ENCODE results near the gene ZNF652.

- TF ChIP-seq, protein P1, sequence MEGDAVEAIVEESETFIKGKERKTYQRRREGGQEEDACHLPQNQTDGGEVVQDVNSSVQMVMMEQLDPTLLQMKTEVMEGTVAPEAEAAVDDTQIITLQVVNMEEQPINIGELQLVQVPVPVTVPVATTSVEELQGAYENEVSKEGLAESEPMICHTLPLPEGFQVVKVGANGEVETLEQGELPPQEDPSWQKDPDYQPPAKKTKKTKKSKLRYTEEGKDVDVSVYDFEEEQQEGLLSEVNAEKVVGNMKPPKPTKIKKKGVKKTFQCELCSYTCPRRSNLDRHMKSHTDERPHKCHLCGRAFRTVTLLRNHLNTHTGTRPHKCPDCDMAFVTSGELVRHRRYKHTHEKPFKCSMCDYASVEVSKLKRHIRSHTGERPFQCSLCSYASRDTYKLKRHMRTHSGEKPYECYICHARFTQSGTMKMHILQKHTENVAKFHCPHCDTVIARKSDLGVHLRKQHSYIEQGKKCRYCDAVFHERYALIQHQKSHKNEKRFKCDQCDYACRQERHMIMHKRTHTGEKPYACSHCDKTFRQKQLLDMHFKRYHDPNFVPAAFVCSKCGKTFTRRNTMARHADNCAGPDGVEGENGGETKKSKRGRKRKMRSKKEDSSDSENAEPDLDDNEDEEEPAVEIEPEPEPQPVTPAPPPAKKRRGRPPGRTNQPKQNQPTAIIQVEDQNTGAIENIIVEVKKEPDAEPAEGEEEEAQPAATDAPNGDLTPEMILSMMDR (IDR thresholded peaks at IDR 0.05; ENCODE audit: low read length), result no peak
- TF ChIP-seq EZH2phosphoT487 (IDR thresholded peaks at IDR 0.05; ENCODE audit: low read length), result no peak
Observed at GRCh38 chr17:49244839-49245238, 117.2 kb downstream of the ZNF652 start.
